Neural progenitor cell (in vitro differentiated cells): ENCODE measurements around the gene BTBD9. TPM values are rescaled to one million over a fixed set of nuclear protein-coding genes. Genes with fewer than 3 reads are reported as not detected.

Source experiments
- DNase-seq: peaks from one replicate; pipeline ENCODE4 v3.0.0-alpha.2; 2016; ENCODE audit warnings: low spot score
- H2AFZ ChIP-seq: fragments of 200-600 bp; sonication (generic); replicated peaks from 2 replicates; pipeline ENCODE4 v1.6.1; 2016; ENCODE audit warnings: antibody characterized with exemption
- H3F3A ChIP-seq: fragments of 200-600 bp; sonication (generic); 2 replicates; pipeline ENCODE4 v1.6.1; 2016; ENCODE audit warnings: antibody characterized with exemption, low read depth
- H3K27ac ChIP-seq: fragments of 200-600 bp; sonication (generic); 2 replicates; pipeline ENCODE4 v1.5.1; 2016; ENCODE audit warnings: mild to moderate bottlenecking
- H3K27me3 ChIP-seq: fragments of 200-600 bp; sonication (generic); 2 replicates; pipeline ENCODE4 v1.6.1; 2016; ENCODE audit warnings: mild to moderate bottlenecking, moderate library complexity
- H3K36me3 ChIP-seq: fragments of 200-600 bp; sonication (generic); 2 replicates; pipeline ENCODE4 v1.5.1; 2016
- H3K4me1 ChIP-seq: fragments of 200-600 bp; sonication (generic); 2 replicates; pipeline ENCODE4 v1.6.1; 2016; ENCODE audit warnings: mixed run types
- H3K4me2 ChIP-seq: fragments of 200-600 bp; sonication (generic); 2 replicates; pipeline ENCODE4 v1.6.1; 2016
- H3K4me3 ChIP-seq: fragments of 200-600 bp; sonication (generic); 2 replicates; pipeline ENCODE4 v1.5.1; 2016
- H3K79me2 ChIP-seq: fragments of 200-600 bp; sonication (generic); 2 replicates; pipeline ENCODE4 v1.6.1; 2016; ENCODE audit warnings: low read depth
- H3K9ac ChIP-seq: fragments of 200-600 bp; sonication (generic); 2 replicates; pipeline ENCODE4 v1.6.1; 2016
- H3K9me3 ChIP-seq: fragments of 200-600 bp; sonication (generic); 2 replicates; pipeline ENCODE4 v1.5.1; 2016; ENCODE audit warnings: low read depth
- H4K20me1 ChIP-seq: fragments of 200-600 bp; sonication (generic); 2 replicates; pipeline ENCODE4 v1.6.1; 2016; ENCODE audit warnings: low read depth
- H3K27ac Mint-ChIP-seq: 3 replicates; pipeline ENCODE4 v1.8.0; 2021; ENCODE audit warnings: mixed read lengths
- H3K27me3 Mint-ChIP-seq: 2 replicates; pipeline ENCODE4 v1.8.0; 2022; ENCODE audit warnings: low read depth, mild to moderate bottlenecking, inconsistent platforms, moderate library complexity, mixed read lengths; ENCODE audit not compliant: insufficient read depth
- H3K36me3 Mint-ChIP-seq: 3 replicates; pipeline ENCODE4 v1.8.0; 2021; ENCODE audit warnings: mixed read lengths
- H3K4me1 Mint-ChIP-seq: 3 replicates; pipeline ENCODE4 v1.8.0; 2021; ENCODE audit warnings: mixed read lengths
- H3K4me3 Mint-ChIP-seq: 3 replicates; pipeline ENCODE4 v1.8.0; 2021; ENCODE audit warnings: mild to moderate bottlenecking, moderate library complexity, mixed read lengths
- H3K9me3 Mint-ChIP-seq: 3 replicates; pipeline ENCODE4 v1.8.0; 2020; ENCODE audit warnings: mixed read lengths
- CTCF ChIP-seq: fragments of 200-600 bp; sonication (generic); IDR thresholded peaks from 2 replicates; pipeline ENCODE4 v1.5.1; 2017; ENCODE audit warnings: antibody characterized with exemption, mild to moderate bottlenecking
- EZH2 ChIP-seq: fragments of 200-600 bp; sonication (generic); IDR thresholded peaks from 2 replicates; pipeline ENCODE4 v1.6.1; 2017; ENCODE audit warnings: antibody characterized with exemption, mild to moderate bottlenecking, moderate library complexity
- EZH2phosphoT487 ChIP-seq: fragments of 200-600 bp; sonication (generic); IDR thresholded peaks from 2 replicates; pipeline ENCODE4 v1.6.1; 2017; ENCODE audit warnings: antibody characterized with exemption
- total RNA-seq: library from RNA; depleted of rRNA; stranded (reverse); fragments of >200 nt; gene quantifications from 2 replicates; pipeline ENCODE4 v1.2.3, GENCODE V29; 2015; ENCODE audit warnings: low replicate concordance

BTBD9 gene
- total RNA-seq, 1 donor from 2014 or later, result 16.9 TPM

GRCh38 chr6:38136547-38136946 is 503.2 kb downstream of the BTBD9 start:
- H4K20me1 ChIP-seq, result peaks cover 39% of the 10 kb centered on the region

GRCh38 chr6:38134704-38135088 is 505.0 kb downstream of the BTBD9 start:
- Mint-ChIP-seq H3K9me3 (peaks cover 2% of the 10 kb centered on the region), H3K4me1 (peaks cover 18% of the 10 kb centered on the region), H3K27me3 (peaks cover 3% of the 10 kb centered on the region), H3K36me3 (peaks cover 9% of the 10 kb centered on the region), H3K4me3 (no peak overlapping the region), H3K27ac (no peak overlapping the region)
- Histone ChIP-seq H3K4me2 (no peak overlapping the region), H3K36me3 (no peaks in the 10 kb centered on the region), H4K20me1 (peaks cover 26% of the 10 kb centered on the region), H3F3A (peaks cover 15% of the 10 kb centered on the region), H2AFZ (no peak overlapping the region), H3K4me1 (peaks cover 17% of the 10 kb centered on the region), H3K4me3 (no peak overlapping the region), H3K27ac (no peak overlapping the region), H3K9me3 (no peaks in the 10 kb centered on the region), H3K79me2 (peaks cover 26% of the 10 kb centered on the region), H3K27me3 (no peaks in the 10 kb centered on the region), H3K9ac (no peak overlapping the region)
- DNase-seq, result no peak
- TF ChIP-seq EZH2, result no peak
- no peak for TF ChIP-seq EZH2phosphoT487
- TF ChIP-seq CTCF, result no peak

More at GRCh38 chr6:38136547-38136946, 503.2 kb downstream of the BTBD9 start:
- no peak overlapping the region for H3K4me3 Mint-ChIP-seq
- H3K27ac Mint-ChIP-seq, result no peak overlapping the region
- peaks cover 22% of the 10 kb centered on the region for H3F3A ChIP-seq
- no peak overlapping the region for H3K27ac ChIP-seq
- no peaks in the 10 kb centered on the region for H3K9me3 ChIP-seq
- H3K4me3 ChIP-seq, result no peak overlapping the region
- H2AFZ ChIP-seq, result no peak overlapping the region
- no peaks in the 10 kb centered on the region for H3K36me3 ChIP-seq
- H3K9ac ChIP-seq, result no peak overlapping the region
- peaks cover 3% of the 10 kb centered on the region for H3K27me3 Mint-ChIP-seq
- no peak for DNase-seq
- H3K36me3 Mint-ChIP-seq, result peaks cover 16% of the 10 kb centered on the region
- peaks cover 23% of the 10 kb centered on the region for H3K4me1 Mint-ChIP-seq
- H3K9me3 Mint-ChIP-seq, result no peaks in the 10 kb centered on the region
- no peak overlapping the region for H3K4me2 ChIP-seq
- H3K4me1 ChIP-seq, result peaks cover 25% of the 10 kb centered on the region
- H3K27me3 ChIP-seq, result no peaks in the 10 kb centered on the region
- no peak for TF ChIP-seq EZH2phosphoT487
- TF ChIP-seq EZH2, result no peak
- no peak for TF ChIP-seq CTCF
- H3K79me2 ChIP-seq, result peaks cover 13% of the 10 kb centered on the region

- H3K9me3 ChIP-seq, result no peaks in the 10 kb centered on the region
- Mint-ChIP-seq H3K9me3 (peaks cover 7% of the 10 kb centered on the region), H3K36me3 (peaks cover 10% of the 10 kb centered on the region), H3K4me1 (peaks cover 18% of the 10 kb centered on the region), H3K27me3 (peaks cover 3% of the 10 kb centered on the region), H3K27ac (no peak overlapping the region), H3K4me3 (no peak overlapping the region)
- DNase-seq, result no peak
- H4K20me1 ChIP-seq, result peaks cover 26% of the 10 kb centered on the region
- no peak overlapping the region for H2AFZ ChIP-seq
- no peaks in the 10 kb centered on the region for H3K36me3 ChIP-seq
- H3K79me2 ChIP-seq, result peaks cover 32% of the 10 kb centered on the region
- H3K4me1 ChIP-seq, result peaks cover 17% of the 10 kb centered on the region
- H3K9ac ChIP-seq, result no peak overlapping the region
- H3K4me3 ChIP-seq, result no peak overlapping the region
- TF ChIP-seq EZH2phosphoT487, result no peak
- no peak for TF ChIP-seq CTCF
- TF ChIP-seq EZH2, result no peak
- no peaks in the 10 kb centered on the region for H3K27me3 ChIP-seq
- H3K4me2 ChIP-seq, result no peak overlapping the region
- H3F3A ChIP-seq, result peaks cover 15% of the 10 kb centered on the region
- no peak overlapping the region for H3K27ac ChIP-seq
These were observed 505.6 kb downstream of the BTBD9 start for GRCh38 chr6:38133932-38134703.
